ENCODE results near the gene NLRC5.

DNA sequence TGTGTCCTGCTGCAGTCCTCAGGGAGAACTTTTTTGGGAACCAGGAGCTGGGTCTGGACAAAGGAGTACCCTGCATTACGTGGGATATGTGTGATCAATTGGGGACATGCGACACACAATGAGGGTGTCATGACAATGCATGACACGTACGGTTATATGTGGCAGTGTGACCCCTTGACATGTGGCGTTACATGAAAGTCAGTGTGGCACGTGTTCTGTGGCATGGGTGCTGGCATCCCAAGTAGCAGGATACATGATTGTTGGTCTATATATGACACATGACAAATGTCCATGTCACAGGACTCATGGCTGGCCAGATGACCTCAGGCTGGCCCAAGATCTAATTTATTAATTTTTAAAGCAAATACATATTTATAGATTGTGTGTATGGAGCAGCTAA, 93.3 kb downstream of the NLRC5 start:
- TF ChIP-seq, protein P1, sequence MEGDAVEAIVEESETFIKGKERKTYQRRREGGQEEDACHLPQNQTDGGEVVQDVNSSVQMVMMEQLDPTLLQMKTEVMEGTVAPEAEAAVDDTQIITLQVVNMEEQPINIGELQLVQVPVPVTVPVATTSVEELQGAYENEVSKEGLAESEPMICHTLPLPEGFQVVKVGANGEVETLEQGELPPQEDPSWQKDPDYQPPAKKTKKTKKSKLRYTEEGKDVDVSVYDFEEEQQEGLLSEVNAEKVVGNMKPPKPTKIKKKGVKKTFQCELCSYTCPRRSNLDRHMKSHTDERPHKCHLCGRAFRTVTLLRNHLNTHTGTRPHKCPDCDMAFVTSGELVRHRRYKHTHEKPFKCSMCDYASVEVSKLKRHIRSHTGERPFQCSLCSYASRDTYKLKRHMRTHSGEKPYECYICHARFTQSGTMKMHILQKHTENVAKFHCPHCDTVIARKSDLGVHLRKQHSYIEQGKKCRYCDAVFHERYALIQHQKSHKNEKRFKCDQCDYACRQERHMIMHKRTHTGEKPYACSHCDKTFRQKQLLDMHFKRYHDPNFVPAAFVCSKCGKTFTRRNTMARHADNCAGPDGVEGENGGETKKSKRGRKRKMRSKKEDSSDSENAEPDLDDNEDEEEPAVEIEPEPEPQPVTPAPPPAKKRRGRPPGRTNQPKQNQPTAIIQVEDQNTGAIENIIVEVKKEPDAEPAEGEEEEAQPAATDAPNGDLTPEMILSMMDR (IDR thresholded peaks at IDR 0.05 in 8 of 11, conservative IDR thresholded peaks at IDR 0.05 in 3 of 11): no peak
- TF ChIP-seq POLR2A (IDR thresholded peaks at IDR 0.05) (no peak), POLR2AphosphoS5 (IDR thresholded peaks at IDR 0.05) (peak in 1 of 3 donors; percentile 51)

Measured in spleen (tissue), 7 donors.